DMS53 treated with DMSO at 0.1 percent for 48 hours (cell line): Measurements from ENCODE around the gene OR2L5.

Experiments
- DNase-seq: peaks from one replicate; lab custom pipeline; 2025; ENCODE audit not compliant: unreplicated experiment; lab: John Stamatoyannopoulos, UW

OR2L5 gene

GRCh38 chr1:248013229-248013710 lies at the start of gene OR2L5:
Gene OR2L5 (plus strand): TSS chr1:248013660. CDS start chr1:248021948, 8,288 bp downstream.
- no peak for DNase-seq

- no peak for DNase-seq
Measured at GRCh38 chr1:247964933-247965332, 48.5 kb upstream of the OR2L5 start, which contains the start of gene OR2AK2. Gene OR2AK2 (plus strand): TSS chr1:247965233. CDS start chr1:247965377, 144 bp downstream.

- DNase-seq, result no peak
Measured at GRCh38 chr1:247966532-247967204, 46.8 kb upstream of the OR2L5 start.

GRCh38 chr1:247992986-247993385 lies 20.5 kb upstream of the OR2L5 start:
- DNase-seq, result no peak

GRCh38 chr1:247998811-247999210 lies 14.6 kb upstream of the OR2L5 start:
- DNase-seq, result no peak

- no peak for DNase-seq
Measured at GRCh38 chr1:248000169-248000568, 13.3 kb upstream of the OR2L5 start.

- no peak for DNase-seq
Measured at GRCh38 chr1:248007778-248008177, 5.7 kb upstream of the OR2L5 start.

GRCh38 chr1:248009681-248010080 lies 3.8 kb upstream of the OR2L5 start:
- DNase-seq, result no peak

- DNase-seq, result no peak
Measured at GRCh38 chr1:248015803-248016202, 2.3 kb downstream of the OR2L5 start.

- DNase-seq, result no peak
Measured at GRCh38 chr1:248029770-248030169, 16.3 kb downstream of the OR2L5 start, which contains the start of gene OR2L2. Gene OR2L2 (plus strand): TSS chr1:248030070. CDS start chr1:248038268, 8,198 bp downstream.

GRCh38 chr1:248045209-248045608 lies 31.7 kb downstream of the OR2L5 start:
- DNase-seq, result no peak

- DNase-seq, result no peak
Measured at GRCh38 chr1:248046536-248046935, 33.1 kb downstream of the OR2L5 start, which contains the start of gene OR2L3. Gene OR2L3 (plus strand): TSS chr1:248046836. CDS start chr1:248060682, 13,846 bp downstream.

- DNase-seq, result no peak
Measured at GRCh38 chr1:248047008-248047407, 33.5 kb downstream of the OR2L5 start.

- DNase-seq, result no peak
Measured at GRCh38 chr1:248054671-248055070, 41.2 kb downstream of the OR2L5 start.

- DNase-seq, result no peak
Measured at GRCh38 chr1:248055261-248055660, 41.8 kb downstream of the OR2L5 start.

- no peak for DNase-seq
Measured at GRCh38 chr1:248065071-248065470, 51.6 kb downstream of the OR2L5 start.

- DNase-seq, result no peak
Measured at GRCh38 chr1:248065604-248066003, 52.1 kb downstream of the OR2L5 start.
